ENCODE data around the gene IGFBP7. TPM values are rescaled to one million over a fixed set of nuclear protein-coding genes. Genes with fewer than 3 reads are reported as not detected.
"Not testable (repeated sequence)": the region's sequence is repeated elsewhere in the genome, so short reads cannot be mapped to it uniquely, and the experiment has no call there.

The IGFBP7 gene
- total RNA-seq, 2 experiments from 2014 or later: not detected

DNA sequence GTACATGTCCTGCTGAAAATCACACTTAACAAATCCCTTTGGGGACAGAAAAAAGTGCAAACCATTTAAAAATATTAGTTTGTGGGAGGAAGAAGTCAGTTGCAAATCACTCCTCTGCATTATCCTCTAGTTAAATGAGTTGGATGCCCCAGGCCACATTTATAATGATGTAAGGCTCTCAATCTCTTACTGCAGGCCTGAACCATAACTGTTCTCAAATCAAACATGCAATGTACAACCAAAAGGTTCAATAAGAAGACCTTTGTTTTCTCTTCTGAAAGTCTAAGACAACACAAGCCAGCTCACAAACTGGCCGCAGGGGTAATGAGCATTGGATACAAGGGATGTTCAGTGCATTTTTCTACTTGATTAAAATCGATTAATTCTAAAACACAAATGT is 39.7 kb downstream of the IGFBP7 start:
- Mint-ChIP-seq H3K36me3 (ENCODE audit: low read depth) (no peaks in the 10 kb centered on the region), H3K4me1 (no peaks in the 10 kb centered on the region), H3K9me3 (no peaks in the 10 kb centered on the region), H3K27me3 (peaks cover 16% of the 10 kb centered on the region), H3K27ac (no peak overlapping the region), H3K4me3 (no peak overlapping the region)
- ChIA-PET POLR2A (no interaction called here), CTCF (no interaction called here)
- DNase-seq: no peak

- ChIA-PET POLR2A (no interaction called here), CTCF (no interaction called here)
- no peaks in the 10 kb centered on the region for H3K9me3 Mint-ChIP-seq
- DNase-seq: no peak
- no peaks in the 10 kb centered on the region for H3K4me1 Mint-ChIP-seq
- no peak overlapping the region for H3K4me3 Mint-ChIP-seq
- H3K27me3 Mint-ChIP-seq: peaks cover 15% of the 10 kb centered on the region
- H3K36me3 Mint-ChIP-seq (ENCODE audit: low read depth): no peaks in the 10 kb centered on the region
- H3K27ac Mint-ChIP-seq: no peak overlapping the region
These were observed 41.8 kb downstream of the IGFBP7 start for GRCh38 chr4:57068237-57068981.

DNA sequence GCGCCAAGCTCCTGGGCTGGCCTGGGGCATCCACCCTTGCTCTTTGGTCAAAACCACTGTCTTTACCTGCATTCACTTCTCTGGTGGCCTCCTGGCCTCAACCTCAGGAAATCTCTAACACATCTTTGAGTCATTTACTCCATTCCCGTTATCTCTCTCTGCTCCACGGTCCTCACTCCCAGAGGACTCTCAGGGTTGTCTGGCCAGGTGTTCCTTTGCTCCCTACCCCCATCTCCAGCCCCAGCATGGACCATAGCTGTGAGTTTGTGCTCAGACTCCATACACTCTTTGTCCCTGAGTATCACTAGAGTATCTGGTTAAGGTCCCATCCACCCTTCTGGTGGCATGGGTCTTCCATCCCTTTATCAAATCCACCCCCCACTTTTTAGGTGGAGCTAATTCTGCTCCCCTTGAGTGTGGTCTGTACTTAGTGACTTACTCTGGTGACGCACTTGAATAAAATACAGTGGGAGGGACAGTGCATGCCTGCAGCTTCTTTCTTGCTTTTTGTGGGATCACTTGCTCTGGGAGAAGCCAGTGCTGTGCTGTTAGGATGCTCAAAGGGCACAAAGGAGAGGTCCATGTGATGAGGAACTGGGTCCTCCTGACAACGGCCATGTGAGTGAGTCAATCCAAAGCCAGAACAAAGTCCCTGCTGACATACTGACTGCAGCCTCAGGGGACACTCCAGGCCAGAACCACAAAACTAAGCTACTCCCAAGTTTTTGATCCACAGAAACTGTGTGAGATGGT is 44.3 kb downstream of the IGFBP7 start:
- Mint-ChIP-seq H3K27me3 (peaks cover 17% of the 10 kb centered on the region), H3K27ac (no peak overlapping the region), H3K36me3 (ENCODE audit: low read depth) (no peaks in the 10 kb centered on the region), H3K4me1 (no peaks in the 10 kb centered on the region), H3K4me3 (no peak overlapping the region), H3K9me3 (no peaks in the 10 kb centered on the region)
- DNase-seq: no peak
- CTCF ChIA-PET: interaction anchor here (1.2 kb wide), 1 partner anchor 124 kb away, joined by 3 read pairs; no protein-coding TSS in a partner anchor
- POLR2A ChIA-PET: no interaction called here

- DNase-seq: no peak
- H3K4me3 Mint-ChIP-seq: no peak overlapping the region
- no peak overlapping the region for H3K27ac Mint-ChIP-seq
- H3K36me3 Mint-ChIP-seq (ENCODE audit: low read depth): no peaks in the 10 kb centered on the region
- POLR2A ChIA-PET: no interaction called here
- H3K9me3 Mint-ChIP-seq: no peaks in the 10 kb centered on the region
- CTCF ChIA-PET: no interaction called here
- H3K27me3 Mint-ChIP-seq: peaks cover 12% of the 10 kb centered on the region
- no peaks in the 10 kb centered on the region for H3K4me1 Mint-ChIP-seq
These were observed 45.1 kb downstream of the IGFBP7 start for GRCh38 chr4:57064811-57065711.

GRCh38 chr4:57064120-57064519 is 46.1 kb downstream of the IGFBP7 start:
- H3K27ac Mint-ChIP-seq: no peak overlapping the region
- CTCF ChIA-PET: no interaction called here
- no peak overlapping the region for H3K4me3 Mint-ChIP-seq
- H3K9me3 Mint-ChIP-seq: no peaks in the 10 kb centered on the region
- H3K27me3 Mint-ChIP-seq: peaks cover 16% of the 10 kb centered on the region
- no peaks in the 10 kb centered on the region for H3K4me1 Mint-ChIP-seq
- H3K36me3 Mint-ChIP-seq (ENCODE audit: low read depth): no peaks in the 10 kb centered on the region
- no peak for DNase-seq
- POLR2A ChIA-PET: no interaction called here

- H3K36me3 Mint-ChIP-seq (ENCODE audit: low read depth): no peaks in the 10 kb centered on the region
- no peaks in the 10 kb centered on the region for H3K9me3 Mint-ChIP-seq
- peaks cover 16% of the 10 kb centered on the region for H3K27me3 Mint-ChIP-seq
- POLR2A ChIA-PET: no interaction called here
- CTCF ChIA-PET: no interaction called here
- DNase-seq: no peak
- no peak overlapping the region for H3K27ac Mint-ChIP-seq
- no peak overlapping the region for H3K4me3 Mint-ChIP-seq
- no peaks in the 10 kb centered on the region for H3K4me1 Mint-ChIP-seq
These were observed 46.7 kb downstream of the IGFBP7 start for GRCh38 chr4:57063518-57063917.

DNA sequence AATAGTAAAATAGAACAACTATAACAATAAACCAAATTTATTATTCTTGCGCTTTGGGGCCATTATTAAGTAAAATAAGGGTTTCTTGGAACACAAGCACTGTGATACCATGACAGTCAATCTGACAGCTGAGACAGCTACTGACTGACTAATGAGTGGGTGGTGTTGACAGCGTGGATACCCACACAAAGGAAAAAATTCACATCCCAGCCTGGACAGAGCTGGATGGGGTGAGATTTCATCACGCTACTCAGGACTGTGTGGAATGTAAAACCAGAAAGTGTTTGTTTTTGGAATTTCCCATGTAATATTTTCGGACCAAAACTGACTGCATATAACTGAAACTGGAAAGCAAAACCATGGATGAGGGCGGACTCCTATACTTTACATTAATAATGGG is 48.8 kb downstream of the IGFBP7 start:
- H3K36me3 Mint-ChIP-seq (ENCODE audit: low read depth): no peaks in the 10 kb centered on the region
- CTCF ChIA-PET: no interaction called here
- peaks cover 18% of the 10 kb centered on the region for H3K27me3 Mint-ChIP-seq
- POLR2A ChIA-PET: no interaction called here
- H3K27ac Mint-ChIP-seq: no peak overlapping the region
- no peaks in the 10 kb centered on the region for H3K9me3 Mint-ChIP-seq
- no peak for DNase-seq
- no peak overlapping the region for H3K4me3 Mint-ChIP-seq
- no peaks in the 10 kb centered on the region for H3K4me1 Mint-ChIP-seq

GRCh38 chr4:57060717-57061067 is 49.5 kb downstream of the IGFBP7 start:
- CTCF ChIA-PET; POLR2A ChIA-PET; H3K9me3 Mint-ChIP-seq; H3K4me3 Mint-ChIP-seq; H3K27ac Mint-ChIP-seq; H3K36me3 Mint-ChIP-seq (ENCODE audit: low read depth); H3K4me1 Mint-ChIP-seq; DNase-seq: not testable (repeated sequence)
- peaks cover 23% of the 10 kb centered on the region for H3K27me3 Mint-ChIP-seq

- H3K27me3 Mint-ChIP-seq: peaks cover 23% of the 10 kb centered on the region
- DNase-seq: no peak
- POLR2A ChIA-PET: no interaction called here
- H3K4me1 Mint-ChIP-seq: no peaks in the 10 kb centered on the region
- CTCF ChIA-PET: no interaction called here
- H3K9me3 Mint-ChIP-seq: no peaks in the 10 kb centered on the region
- H3K4me3 Mint-ChIP-seq: no peak overlapping the region
- H3K36me3 Mint-ChIP-seq (ENCODE audit: low read depth): no peaks in the 10 kb centered on the region
- no peak overlapping the region for H3K27ac Mint-ChIP-seq
These were observed 50.1 kb downstream of the IGFBP7 start for GRCh38 chr4:57059890-57060716.

DNA sequence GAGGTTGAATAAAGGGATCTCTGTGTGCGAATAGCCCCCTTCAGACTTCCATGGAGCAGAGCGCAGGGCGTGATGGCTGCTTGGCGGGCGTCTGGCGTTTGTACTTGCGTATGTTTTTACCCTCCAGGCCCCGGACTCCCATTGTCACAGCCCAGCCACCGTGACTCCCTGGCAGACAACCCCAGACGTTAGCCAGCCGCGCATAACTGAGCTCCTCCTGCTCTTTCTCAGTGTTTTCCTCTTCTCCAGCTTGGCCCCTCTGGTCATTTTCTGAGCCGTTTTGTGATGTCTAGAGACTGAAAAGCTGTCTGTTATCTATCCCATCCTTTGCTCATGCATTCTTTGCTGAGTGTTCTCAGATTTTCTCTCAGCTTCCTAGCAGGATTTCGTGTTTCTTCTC is 54.3 kb downstream of the IGFBP7 start:
- DNase-seq: no peak
- Mint-ChIP-seq H3K27ac (no peak overlapping the region), H3K27me3 (peaks cover 19% of the 10 kb centered on the region), H3K4me3 (no peak overlapping the region), H3K4me1 (no peaks in the 10 kb centered on the region), H3K9me3 (no peaks in the 10 kb centered on the region), H3K36me3 (ENCODE audit: low read depth) (no peaks in the 10 kb centered on the region)
- CTCF ChIA-PET: no interaction called here
- POLR2A ChIA-PET: no interaction called here

DNA sequence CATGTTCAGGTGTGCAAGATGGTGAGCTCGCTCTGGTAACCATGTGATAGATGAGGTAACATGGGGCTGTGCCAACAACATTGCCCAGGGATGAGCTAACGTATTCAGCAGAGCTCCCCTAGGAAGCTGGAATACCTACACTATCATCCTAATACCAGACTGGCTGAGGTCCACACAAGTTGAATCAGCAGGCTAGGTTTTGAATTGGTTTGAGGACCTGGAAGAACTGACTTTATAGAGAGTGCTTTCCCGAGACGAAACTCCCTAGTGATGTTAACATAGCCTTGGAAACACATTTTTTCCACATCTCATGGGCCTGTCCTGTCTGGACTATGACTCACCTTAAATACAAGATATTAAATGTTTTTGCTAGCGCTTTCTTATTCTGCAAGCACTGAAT is 56.7 kb downstream of the IGFBP7 start:
- no peaks in the 10 kb centered on the region for H3K36me3 Mint-ChIP-seq (ENCODE audit: low read depth)
- no peak overlapping the region for H3K27ac Mint-ChIP-seq
- ChIA-PET POLR2A (no interaction called here), CTCF (no interaction called here)
- DNase-seq: no peak
- peaks cover 23% of the 10 kb centered on the region for H3K27me3 Mint-ChIP-seq
- no peaks in the 10 kb centered on the region for H3K9me3 Mint-ChIP-seq
- H3K4me3 Mint-ChIP-seq: no peak overlapping the region
- H3K4me1 Mint-ChIP-seq: no peaks in the 10 kb centered on the region

DNA sequence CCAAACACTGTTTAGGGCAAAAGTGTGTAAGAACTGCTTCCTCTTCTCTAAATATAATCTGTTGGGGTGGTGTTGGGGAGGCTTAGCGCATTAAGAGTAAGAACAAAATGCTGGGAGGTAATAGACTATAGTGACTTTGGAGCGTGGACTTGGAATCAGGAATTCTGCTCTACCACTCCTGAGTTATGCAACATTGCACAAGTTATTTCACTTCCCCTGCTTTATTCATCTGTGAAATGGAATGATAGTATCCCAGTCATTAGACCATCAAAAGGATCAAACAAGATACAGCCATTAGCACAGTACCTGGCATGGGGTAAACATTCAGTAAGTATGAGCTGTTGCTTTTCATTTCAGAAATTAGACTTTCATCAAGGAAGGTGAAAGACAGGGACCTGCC is 58.7 kb downstream of the IGFBP7 start:
- Mint-ChIP-seq H3K4me3 (no peak overlapping the region), H3K9me3 (no peaks in the 10 kb centered on the region), H3K27ac (no peak overlapping the region), H3K36me3 (ENCODE audit: low read depth) (no peaks in the 10 kb centered on the region), H3K4me1 (no peaks in the 10 kb centered on the region), H3K27me3 (peaks cover 20% of the 10 kb centered on the region)
- DNase-seq: no peak
- CTCF ChIA-PET: no interaction called here
- POLR2A ChIA-PET: no interaction called here

- H3K27ac Mint-ChIP-seq: no peak overlapping the region
- POLR2A ChIA-PET: no interaction called here
- CTCF ChIA-PET: no interaction called here
- DNase-seq: no peak
- no peaks in the 10 kb centered on the region for H3K36me3 Mint-ChIP-seq (ENCODE audit: low read depth)
- peaks cover 19% of the 10 kb centered on the region for H3K27me3 Mint-ChIP-seq
- H3K9me3 Mint-ChIP-seq: no peaks in the 10 kb centered on the region
- H3K4me1 Mint-ChIP-seq: no peaks in the 10 kb centered on the region
- no peak overlapping the region for H3K4me3 Mint-ChIP-seq
These were observed 59.1 kb downstream of the IGFBP7 start for GRCh38 chr4:57051095-57051494.
